Body of pancreas (tissue), 4 donors: ENCODE results near the gene SMIM11.
"Not testable (repeated sequence)": the region's sequence is repeated elsewhere in the genome, so short reads cannot be mapped to it uniquely, and the experiment has no call there.

ENCODE experiments used
- POLR2A ChIP-seq, 3 donors: fragments of 450-650 bp; IDR thresholded peaks; one replicate each; pipeline ENCODE4 v1.6.1; 2016; ENCODE audit warnings: antibody characterized with exemption in 3 of 3, mild to moderate bottlenecking in 2 of 3
- TF ChIP-seq, protein P1 (sequence below), 7 experiments: fragments of 450-650 bp in 4 of 7; fragments of 200-600 bp in 3 of 7; sonication (generic) in 3 of 7; IDR thresholded peaks; one replicate each; pipeline ENCODE4 v1.5.1; 2016 to 2019; ENCODE audit warnings: antibody characterized with exemption in 7 of 7

DNA sequence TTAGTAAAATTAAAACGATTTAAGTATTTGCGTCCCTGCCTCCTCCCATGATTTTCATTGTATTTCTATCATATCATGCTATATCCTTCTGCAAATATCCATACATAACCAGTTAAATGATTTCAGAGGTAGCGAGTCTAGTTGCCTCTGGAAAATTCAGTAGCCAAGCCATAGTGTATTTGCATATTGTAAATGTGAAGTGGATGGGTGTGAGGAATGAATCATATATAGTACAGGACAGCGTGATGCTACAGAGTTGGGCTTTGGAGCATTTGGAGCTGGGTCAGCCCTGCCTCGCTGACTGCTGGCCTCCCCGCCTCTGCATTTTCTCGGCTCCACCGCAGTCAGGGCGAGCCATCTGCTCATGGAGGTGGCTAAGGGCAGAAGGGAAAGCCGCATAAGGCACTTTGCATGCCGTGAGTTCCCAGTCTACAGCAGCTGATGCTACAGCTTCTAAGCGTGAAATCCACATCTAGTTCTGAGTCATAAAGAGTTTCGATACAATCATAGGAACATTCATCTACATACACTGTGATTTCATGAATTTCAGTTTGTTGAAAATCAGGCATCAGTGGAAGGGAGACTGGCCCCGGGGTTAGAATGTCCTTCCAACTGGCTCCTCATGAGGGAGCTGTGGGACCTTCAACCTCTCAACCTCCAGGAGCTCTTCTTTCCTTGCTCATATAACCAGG lies 8.6 kb downstream of the SMIM11 start:
- TF ChIP-seq, protein P1, sequence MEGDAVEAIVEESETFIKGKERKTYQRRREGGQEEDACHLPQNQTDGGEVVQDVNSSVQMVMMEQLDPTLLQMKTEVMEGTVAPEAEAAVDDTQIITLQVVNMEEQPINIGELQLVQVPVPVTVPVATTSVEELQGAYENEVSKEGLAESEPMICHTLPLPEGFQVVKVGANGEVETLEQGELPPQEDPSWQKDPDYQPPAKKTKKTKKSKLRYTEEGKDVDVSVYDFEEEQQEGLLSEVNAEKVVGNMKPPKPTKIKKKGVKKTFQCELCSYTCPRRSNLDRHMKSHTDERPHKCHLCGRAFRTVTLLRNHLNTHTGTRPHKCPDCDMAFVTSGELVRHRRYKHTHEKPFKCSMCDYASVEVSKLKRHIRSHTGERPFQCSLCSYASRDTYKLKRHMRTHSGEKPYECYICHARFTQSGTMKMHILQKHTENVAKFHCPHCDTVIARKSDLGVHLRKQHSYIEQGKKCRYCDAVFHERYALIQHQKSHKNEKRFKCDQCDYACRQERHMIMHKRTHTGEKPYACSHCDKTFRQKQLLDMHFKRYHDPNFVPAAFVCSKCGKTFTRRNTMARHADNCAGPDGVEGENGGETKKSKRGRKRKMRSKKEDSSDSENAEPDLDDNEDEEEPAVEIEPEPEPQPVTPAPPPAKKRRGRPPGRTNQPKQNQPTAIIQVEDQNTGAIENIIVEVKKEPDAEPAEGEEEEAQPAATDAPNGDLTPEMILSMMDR (IDR thresholded peaks at IDR 0.05): not testable (repeated sequence)
- TF ChIP-seq POLR2A (IDR thresholded peaks at IDR 0.05): not testable (repeated sequence)
